Dedifferentiated amniotic fluid mesenchymal stem cell (primary cell): Measurements from ENCODE around the gene SAFB.
"Not testable (repeated sequence)": the region's sequence is repeated elsewhere in the genome, so short reads cannot be mapped to it uniquely, and the experiment has no call there.

Source experiments
- DNase-seq: peaks from one replicate; pipeline ENCODE4 v3.0.0-alpha.2; 2016; ENCODE audit errors: extremely low spot score

SAFB gene

DNA sequence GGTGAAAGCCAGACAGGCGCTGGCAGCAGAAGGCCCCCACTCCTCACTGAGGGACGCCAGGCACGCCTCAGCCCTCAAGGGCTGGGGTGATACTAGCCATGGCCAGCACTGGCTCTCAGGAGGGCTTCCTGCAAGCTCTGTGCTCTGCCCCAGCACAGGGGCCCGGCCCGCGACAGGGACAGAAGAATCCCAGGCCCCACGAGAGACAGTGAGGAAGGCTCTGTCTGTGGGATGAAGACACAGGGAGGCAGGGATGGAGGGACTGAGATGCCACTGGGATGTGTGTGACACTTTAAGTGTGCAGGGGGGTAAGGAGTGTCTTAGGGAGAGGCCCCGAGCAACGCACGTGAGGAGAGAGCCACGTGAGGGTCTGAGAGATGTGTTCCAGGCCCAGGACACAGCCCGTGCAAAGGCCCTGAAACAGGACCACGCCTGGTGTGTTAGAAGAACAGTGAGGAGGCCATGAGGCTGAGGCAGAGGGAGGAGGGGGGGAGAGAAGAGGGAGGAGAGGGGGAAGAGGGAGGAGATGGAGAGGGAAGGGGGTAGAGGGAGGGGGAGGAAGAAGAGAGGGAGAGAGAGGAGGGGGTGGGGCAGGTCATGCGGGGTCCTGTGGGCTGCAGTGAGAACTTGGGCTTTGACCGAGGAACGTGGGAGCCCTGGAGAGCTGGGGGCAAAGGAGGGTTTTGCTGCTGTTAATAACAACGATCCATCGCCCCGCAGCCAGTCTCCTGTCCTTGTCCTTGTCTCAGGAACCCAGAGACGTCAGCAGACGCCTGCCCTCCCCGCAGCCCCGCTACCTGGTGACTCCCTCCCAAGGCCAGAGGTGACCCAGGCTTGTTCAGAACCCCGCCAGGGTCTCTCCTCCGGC lies 74.4 kb downstream of the SAFB start:
- DNase-seq, result no peak

DNA sequence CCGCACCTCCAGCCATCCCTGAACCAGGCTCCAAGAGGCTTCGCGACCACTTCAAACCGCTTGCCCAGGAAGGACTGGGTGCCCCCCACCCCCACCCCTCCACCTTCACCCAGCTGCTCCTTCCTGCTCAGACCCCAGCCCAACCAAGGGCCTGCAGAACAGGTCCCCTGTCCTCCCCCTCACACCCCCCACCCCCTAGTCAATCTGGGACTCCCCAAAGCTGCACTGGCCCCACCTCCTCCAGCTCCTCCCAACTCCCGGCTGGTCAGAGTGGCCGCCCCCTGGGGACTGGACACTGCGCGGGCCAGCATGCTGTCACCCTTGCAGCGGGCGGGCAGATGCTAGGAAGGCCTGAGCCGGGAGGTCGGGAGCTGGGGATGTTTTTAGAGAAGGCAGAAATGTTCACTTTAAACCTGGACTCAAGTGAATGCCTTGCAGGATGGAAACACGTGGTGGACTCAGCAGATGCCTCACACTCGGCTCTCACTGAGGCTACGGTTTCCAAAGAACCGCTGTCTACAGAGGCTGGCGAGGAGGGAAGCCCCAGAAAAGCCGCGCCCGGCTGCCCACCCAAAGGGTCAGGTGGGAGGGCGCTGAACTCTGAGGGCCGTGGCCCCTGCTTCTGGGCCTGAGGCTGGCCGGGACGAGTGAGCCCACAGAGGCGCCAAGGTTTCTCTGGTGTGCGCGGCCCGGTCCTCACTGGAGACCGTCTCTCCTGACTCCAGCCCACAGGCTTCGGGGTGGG lies 75.2 kb downstream of the SAFB start:
- DNase-seq, result no peak

DNA sequence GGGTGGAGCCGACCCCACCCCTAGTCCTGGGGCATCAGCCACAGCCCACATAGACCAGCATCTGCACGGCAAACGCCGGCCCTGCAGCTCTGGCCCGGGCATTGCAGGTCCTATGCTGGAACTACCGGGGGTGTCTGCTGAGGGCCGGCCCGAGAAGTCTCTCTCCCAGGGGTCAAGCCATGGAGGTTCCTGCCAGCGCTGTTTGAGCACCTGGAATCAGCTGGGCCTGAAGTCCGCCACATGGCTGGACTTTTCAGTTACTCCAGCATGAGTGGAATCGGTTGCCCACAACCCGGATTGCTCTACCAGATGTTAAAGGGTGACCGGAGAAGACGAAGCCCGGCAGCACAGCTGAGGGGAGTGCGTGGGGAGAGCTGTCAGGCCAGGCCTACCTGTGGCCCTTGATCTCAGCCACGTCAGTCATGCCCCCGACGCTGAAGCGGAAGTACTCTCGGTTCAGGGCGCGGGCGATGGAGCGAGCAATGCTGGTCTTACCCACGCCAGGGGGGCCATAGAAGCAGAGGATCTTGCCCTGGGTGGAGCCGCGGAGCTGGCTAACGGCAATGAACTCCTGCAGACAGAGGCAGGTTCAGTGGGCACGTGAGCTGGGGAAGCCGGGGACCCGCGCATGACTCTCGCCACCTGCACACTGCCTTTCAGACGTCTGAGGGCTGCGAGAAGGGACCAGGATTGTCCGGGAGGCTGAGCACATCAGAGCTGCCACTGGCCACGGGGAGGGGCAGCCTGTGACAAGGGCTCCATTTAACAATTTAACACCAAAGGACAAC lies 75.9 kb downstream of the SAFB start:
- DNase-seq, result no peak

DNA sequence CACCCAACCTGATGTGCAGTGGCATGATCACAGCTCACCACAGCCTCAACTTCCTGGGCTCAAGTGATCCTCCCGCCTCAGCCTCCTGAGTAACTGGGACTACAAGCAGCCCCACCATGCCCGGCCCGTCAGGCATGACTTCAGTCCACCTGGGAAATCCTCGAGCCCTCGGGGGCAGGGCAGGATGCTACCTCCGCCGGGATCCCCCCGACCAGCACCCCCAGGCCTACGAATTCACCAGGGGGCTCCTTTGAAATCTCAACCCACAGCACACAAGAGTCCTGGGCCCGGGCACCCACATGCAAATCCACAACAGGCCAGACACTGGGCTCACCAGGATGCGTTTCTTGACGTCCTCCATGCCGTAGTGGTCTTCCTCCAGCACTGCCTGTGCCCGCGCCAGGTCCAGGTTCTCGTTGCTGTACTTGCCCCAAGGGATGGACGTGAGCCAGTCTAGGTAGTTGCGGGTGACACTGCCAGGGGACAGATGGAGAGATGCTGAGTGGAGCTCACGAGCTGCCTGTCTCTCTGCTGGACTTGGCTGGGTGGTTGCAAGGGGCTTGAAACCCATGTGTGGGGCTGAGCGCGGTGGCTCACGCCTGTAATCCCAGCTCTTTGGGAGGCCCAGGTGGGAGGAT lies 77.7 kb downstream of the SAFB start:
- DNase-seq, result no peak

DNA sequence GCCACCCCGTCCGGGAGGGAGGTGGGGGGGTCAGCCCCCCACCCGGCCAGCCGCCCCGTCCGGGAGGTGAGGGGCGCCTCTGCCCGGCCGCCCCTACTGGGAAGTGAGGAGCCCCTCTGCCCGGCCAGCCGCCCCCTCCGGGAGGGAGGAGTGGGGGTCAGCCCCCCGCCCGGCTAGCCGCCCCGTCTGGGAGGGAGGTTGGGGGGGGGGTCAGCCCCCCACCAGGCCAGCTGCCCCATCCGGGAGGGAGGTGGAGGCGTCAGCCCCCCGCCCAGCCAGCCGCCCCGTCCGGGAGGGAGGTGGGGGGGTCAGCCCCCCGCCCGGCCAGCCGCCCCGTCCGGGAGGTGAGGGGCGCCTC lies 79.1 kb downstream of the SAFB start:
- not testable (repeated sequence) for DNase-seq

DNA sequence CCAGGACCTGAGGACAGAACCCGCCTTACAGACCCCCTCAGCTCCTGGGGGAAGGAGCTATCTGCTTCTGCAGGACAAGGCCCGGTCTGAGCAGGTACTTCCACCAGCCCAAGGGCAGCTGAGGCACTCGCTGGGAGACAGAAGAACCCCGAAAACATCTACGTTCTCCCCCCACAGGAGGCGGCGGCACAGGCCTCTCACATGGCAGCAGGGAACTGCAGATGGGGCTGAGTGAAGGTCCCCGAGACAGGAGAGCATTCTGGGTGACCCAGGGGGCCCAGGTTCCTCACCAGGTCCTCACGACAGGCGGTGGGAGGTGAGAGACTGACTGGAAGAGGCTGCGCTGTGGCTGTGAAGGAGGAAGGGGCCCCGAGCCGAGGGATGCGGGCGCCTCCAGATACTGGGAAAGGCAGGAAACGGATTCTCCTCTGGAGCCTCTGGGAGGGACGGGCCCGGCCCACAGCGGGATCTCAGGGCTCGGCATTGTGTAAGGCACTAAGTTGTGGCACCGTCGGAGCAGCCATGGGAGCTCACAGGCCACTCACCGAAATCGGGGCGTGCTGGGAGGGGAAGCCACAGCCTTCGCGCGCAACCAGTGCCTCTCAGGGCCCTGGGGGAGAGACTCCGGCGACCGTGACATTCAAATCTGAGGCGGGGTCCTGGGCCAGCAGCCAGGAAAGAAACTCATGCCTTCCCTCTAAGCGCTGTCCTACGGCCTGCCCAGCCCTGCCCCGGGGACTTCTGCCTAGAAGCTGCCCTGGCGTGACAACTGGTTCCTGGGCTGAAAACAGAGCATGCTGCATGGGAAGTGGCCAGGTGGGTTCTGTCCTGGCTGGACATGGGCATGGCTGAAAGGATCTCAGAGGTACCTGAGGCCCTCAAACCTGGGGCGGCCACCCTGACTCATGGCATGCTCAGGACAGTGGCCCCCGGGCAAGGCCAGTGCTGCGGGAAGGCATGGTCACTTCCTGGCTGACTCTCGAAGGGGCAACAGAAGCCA lies 81.2 kb downstream of the SAFB start:
- DNase-seq, result no peak

DNA sequence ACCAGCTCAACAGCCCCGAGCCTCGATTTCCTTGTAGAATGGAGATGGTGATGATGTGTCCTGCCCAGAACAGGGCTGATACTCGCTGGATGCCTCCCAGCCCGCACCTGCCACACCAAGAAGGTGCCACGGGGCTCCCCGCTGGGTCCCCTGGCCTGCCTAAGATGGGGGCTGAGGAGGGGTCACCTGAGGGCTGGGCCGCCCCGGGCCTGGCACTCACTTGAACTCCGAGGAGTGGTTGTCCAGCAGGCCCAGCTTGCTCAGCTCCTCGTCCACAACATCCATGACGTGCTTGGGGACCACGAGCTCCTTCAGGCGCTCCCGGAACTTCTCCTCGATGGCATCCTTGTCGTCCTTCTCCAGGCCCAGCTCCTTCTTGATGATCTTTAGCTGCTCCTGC lies 82.7 kb downstream of the SAFB start:
- no peak for DNase-seq

DNA sequence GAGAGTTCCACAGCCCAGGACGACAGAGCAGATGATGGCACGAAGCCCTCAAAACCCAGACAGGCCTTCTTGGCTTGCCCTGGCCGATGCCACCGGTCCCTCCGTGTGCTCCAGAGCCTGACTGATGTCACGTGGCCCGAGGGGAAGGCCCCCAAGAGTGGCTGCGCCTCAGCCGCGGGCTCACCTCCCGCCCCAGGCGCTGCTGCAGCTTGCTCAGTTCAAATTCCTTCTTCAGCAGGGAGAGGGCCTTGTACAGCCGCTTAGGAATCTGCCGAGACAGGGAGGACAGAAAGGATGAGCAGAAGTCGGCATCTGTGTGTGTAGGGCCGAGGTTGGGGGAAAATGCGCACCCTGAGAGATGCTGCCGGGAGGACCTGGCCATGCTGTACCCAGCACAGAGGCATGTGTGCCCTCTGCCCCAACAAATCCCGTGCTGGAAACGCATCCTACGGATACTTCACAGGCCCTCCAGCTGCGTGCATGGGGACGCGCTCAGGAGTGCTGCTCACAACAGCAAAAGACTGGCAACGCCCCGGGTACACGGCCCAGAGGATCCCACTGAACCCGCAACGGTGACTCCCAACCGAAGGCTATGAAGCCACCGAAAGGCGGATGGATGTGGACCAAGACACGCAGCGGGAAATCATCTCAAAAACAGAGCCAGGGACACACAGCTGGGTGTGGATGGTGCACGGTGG lies 84.1 kb downstream of the SAFB start:
- no peak for DNase-seq

DNA sequence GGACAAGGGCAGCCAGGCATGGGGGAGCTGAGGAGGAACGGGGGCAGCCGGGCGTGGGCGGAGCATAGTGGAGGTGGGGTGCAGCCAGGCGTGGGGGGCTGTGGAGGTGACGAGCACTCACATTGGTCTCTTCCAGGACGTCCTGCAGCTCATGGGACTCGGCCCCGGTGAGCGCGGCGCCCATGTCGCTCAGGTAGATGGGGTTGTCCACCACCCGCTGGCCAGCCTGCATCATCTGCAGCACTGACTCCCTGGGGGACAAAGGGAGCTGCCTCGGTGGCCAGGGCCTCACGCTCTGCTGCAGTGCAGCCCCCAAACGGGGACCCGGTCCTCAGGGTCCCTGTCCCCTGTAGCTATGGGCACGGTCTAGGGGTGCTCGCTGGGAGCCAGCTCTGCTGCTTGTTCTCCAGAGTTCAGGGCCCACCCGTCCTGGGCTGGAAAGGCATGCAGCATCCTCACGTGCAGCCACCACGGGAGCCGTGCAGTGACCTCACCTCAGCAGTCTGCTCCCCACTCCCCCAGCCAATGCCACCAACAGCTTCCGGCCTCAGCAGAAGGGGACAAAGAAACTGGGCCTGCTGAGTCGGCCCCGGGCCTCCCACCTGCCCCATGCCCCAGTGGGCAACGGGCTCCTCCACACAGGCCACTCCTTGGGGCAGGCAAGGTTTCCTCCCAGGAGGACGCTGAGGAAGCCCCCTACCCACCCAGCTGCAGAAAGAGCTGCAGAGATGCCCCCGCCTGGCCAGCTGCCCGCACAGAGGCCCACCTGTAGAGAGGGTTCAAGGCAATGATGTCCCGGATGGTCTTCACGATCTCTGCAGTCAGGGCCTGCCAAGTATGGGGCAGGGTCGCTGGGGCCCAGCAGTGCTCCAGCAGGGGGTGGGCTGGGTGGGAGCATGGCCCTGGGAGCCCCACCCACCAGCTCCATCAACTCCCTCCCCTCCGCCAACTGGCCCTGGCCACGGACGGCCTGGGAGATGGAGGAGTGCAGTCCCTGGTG lies 85.0 kb downstream of the SAFB start:
- DNase-seq, result no peak

DNA sequence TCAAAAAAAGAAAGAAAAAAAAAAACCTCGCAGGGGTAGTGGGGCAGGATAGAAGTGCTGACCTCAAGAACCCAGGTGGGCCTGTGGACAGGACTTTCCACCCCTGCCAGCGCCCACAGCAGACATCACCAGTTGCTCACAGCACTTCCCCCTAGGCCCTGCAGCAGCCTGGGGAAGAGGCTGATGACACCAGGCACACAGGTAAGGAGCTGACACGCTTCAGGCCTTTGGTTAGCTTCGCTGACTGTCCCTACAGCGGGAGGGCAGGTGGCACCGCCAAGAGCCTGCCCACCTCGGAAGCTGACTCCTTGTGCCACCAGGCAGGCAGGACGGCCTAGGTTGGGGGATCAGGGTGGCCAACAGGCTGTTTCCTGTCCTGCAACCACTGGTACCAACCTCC lies 88.1 kb downstream of the SAFB start:
- no peak for DNase-seq

DNA sequence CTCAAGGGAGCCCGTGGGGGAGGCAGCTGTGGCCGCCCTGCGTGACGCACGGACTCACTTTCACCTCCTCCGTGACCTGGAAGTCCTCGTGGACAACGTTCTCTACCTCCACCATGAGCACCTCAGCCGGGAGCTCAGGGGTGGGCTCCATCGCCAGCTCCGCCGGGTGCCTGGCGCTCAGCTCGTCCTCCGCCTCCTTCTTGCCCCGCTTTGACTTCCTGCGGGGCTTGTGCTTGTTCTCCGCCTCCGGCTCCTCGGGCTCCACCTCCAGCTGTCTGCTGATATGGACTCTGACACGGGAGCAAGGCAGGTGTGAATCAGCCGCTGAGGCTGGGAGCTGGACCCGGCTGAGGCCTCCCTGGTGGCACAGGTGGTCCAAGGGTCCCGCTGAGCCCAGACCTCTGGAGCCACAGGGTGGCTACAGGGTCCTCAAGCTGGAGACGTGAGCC lies 88.9 kb downstream of the SAFB start:
- DNase-seq, result no peak

DNA sequence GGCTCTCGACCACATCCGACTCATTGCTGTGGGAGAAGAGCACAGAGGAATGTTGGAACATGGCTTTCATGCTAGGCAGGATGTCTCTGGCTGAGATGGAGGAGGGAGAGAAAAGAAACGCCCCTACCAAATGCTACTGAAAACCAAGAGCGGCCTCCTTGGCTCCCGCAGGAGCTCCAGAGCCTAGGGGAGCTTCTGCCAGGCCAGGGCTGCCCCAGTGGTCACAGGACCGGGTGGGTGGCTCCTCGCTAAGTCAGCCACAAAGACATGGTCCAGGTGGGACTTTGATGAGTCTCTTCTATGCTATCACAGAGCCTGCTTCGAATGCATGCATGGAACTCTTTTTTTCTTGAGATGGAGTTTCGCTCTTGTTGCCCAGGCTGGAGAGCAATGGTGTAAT lies 90.3 kb downstream of the SAFB start:
- no peak for DNase-seq

DNA sequence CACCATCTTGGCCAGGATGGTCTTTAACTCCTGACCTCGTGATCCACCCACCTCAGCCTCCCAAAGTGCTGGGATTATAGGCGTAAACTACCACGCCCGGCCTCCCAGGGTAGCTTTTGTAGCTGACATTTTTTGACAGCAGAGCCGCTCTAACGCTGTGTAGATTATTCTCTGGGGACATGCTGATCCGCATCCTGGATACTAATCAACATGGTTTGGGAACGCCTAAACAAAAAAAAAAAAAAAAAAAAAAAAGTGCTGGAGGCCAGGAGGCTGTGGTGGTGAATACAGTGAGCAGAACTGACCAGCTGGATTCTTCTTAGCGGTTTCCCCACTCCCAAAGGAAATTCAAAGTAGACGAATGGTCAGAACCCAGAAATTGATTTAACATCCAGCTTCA lies 91.9 kb downstream of the SAFB start:
- no peak for DNase-seq

DNA sequence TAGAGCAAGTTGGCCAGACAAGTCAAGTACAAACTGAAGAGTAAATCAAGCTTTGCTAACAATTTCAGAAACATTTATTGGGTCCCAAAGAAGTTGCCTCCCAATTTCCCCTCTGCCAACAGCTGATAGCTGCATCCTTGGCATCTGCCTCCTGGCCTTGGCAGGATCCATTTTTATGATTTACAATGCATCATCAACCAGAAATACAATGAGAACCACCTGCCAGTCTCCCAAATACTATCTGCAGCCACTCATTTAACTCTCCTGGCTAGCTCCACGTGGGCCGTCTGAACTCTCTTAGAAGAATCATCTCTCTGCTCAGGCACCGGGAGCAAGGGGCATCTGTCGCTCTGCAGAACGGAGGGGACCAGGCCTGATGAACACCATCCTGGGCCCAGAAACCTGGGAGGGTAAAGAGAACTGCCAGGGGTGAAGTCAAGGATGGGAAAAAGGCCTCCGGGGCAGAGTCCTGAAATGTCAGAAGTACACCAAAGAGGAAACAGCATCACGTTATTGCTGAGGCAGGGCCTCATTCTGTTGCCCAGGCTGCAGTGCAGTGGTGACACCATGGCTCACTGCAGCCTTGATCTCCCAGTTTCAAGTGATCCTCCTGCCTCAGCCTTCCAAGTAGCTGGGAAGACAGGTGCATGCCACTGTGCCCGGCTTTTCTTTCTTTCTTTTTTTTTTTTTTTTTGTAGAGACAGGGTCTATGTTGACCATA lies 94.5 kb downstream of the SAFB start:
- DNase-seq, result no peak
